Brain microvascular endothelial cell (primary cell): ENCODE results near the gene ADAMTS15.
A peak's percentile ranks its signal among the peaks of the same experiment; 100 is the strongest.

Experiments used
- DNase-seq: peaks from one replicate; pipeline ENCODE4 v3.0.0-alpha.2; 2020
- H3K27ac ChIP-seq: fragments of 250-450 bp; sonication (Bioruptor Pico); 2 replicates; pipeline ENCODE4 v1.5.1; 2020; ENCODE audit warnings: mild to moderate bottlenecking, moderate library complexity
- H3K27me3 ChIP-seq: fragments of 250-450 bp; sonication (Bioruptor Pico); replicated peaks from 2 replicates; pipeline ENCODE4 v1.5.1; 2020; ENCODE audit warnings: mild to moderate bottlenecking
- H3K36me3 ChIP-seq: fragments of 250-450 bp; sonication (Bioruptor Pico); replicated peaks from 2 replicates; pipeline ENCODE4 v1.5.1; 2020; ENCODE audit warnings: mild to moderate bottlenecking
- H3K4me3 ChIP-seq: 2 replicates; pipeline ENCODE4 v1.5.1; 2011; ENCODE audit warnings: low read depth, mild to moderate bottlenecking, control low read depth, low read length, moderate library complexity
- in situ Hi-C: cut with HindIII; loops from 2 replicates; pipeline ENCODE4 v1.10.0; 2017; ENCODE audit warnings: low sequenced_read_pairs, low pct_ligation_motif_present
- TF ChIP-seq, protein P1 (sequence below): IDR thresholded peaks from 2 replicates; pipeline ENCODE4 v1.5.1; 2011; ENCODE audit warnings: low read depth, mild to moderate bottlenecking, moderate library complexity, low read length, control low read depth, inconsistent platforms; ENCODE audit errors: missing control alignments

ADAMTS15 gene

DNA sequence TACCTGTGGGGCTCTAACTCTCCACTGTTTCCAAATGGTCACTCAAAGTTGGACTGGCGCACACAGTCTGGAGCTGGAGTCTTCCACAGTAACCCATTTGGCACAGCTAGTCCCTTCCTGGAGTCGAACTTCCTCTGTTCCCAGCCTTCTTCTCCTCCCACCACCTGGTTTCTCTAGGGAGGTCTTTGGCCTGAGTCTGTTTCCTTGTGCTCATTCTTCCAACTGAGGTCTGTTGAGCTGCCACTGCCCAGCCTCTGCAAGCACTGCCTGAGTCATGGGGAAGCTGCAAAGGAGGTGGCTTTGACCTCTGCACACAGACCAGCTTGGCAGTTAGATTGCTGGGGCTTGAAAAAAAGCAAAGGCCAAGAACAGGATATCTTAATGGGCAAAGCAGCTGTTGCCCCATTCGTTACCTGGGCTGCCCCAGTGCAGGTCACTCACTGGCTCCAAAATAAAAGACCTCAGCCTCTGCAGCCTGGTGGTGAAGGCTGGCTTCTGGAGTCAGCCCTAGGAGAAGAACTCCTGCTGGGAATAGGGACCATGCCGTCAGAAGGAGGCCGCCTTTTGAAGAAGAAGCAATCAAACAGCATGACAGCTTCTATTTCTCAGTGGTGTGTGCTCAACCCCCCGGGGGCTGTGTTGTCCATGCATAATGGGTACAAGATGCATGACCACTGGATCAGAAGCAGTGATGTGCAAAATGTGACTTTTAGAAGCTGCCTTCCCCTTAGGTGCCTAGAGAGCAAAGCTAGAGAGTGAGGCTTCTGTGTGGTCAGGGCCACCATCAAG lies 3.0 kb downstream of the ADAMTS15 start:
- no peak overlapping the region for H3K27ac ChIP-seq

DNA sequence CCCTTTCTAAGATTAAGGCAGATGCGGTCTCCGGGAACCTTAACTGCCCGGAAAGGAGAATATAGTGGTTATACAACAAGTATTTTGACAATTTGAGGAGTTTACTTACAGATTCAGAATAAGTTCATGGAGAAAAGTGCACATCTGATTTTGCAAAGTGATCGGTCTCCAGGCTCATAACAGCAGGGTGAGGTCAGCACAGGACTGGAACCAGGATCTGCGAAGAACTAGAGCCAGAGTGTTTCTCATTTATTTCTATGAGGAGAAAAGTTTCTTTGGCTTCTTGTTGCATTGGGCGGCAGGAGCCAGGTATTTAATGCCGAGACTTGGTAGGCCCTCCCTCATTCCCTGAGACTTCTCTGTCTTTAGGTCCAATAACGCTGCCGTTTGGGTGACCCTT lies 3.7 kb downstream of the ADAMTS15 start:
- TF ChIP-seq, protein P1, sequence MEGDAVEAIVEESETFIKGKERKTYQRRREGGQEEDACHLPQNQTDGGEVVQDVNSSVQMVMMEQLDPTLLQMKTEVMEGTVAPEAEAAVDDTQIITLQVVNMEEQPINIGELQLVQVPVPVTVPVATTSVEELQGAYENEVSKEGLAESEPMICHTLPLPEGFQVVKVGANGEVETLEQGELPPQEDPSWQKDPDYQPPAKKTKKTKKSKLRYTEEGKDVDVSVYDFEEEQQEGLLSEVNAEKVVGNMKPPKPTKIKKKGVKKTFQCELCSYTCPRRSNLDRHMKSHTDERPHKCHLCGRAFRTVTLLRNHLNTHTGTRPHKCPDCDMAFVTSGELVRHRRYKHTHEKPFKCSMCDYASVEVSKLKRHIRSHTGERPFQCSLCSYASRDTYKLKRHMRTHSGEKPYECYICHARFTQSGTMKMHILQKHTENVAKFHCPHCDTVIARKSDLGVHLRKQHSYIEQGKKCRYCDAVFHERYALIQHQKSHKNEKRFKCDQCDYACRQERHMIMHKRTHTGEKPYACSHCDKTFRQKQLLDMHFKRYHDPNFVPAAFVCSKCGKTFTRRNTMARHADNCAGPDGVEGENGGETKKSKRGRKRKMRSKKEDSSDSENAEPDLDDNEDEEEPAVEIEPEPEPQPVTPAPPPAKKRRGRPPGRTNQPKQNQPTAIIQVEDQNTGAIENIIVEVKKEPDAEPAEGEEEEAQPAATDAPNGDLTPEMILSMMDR = no peak
- no peak for DNase-seq
- H3K27ac ChIP-seq = no peak overlapping the region
- H3K27me3 ChIP-seq = no peaks in the 10 kb centered on the region
- no peaks in the 10 kb centered on the region for H3K36me3 ChIP-seq
- H3K4me3 ChIP-seq = no peak overlapping the region
- in situ Hi-C loops = no loop called here

More for the DNA sequence above, 3.0 kb downstream of the ADAMTS15 start:
- peak; percentile 32 for DNase-seq
- H3K36me3 ChIP-seq = no peaks in the 10 kb centered on the region
- TF ChIP-seq, protein P1 = no peak
- in situ Hi-C loops = no loop called here
- H3K4me3 ChIP-seq = no peak overlapping the region
- no peaks in the 10 kb centered on the region for H3K27me3 ChIP-seq

DNA sequence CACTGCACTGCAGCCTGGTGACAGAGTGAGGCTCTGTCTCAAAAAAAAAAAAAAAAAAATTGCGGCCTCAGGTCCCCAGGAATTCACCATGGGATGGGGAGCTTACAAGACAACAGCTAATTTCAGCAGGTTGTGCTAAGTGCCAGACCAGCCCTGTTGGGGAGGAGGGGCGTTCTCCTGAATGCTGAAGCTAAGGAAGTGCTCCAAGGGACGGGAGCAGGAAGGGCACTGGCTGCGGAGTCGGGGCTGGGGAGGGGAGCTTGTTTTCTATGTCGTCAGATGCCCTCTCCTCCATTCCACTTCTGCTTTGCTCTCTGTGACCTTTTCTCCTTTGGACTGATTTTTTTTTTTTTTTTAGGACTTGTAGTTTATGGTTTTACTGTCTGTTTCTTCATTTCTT lies 4.5 kb downstream of the ADAMTS15 start:
- Histone ChIP-seq H3K36me3 (no peaks in the 10 kb centered on the region), H3K27ac (no peak overlapping the region), H3K27me3 (no peaks in the 10 kb centered on the region), H3K4me3 (no peak overlapping the region)
- in situ Hi-C loops = no loop called here
- no peak for DNase-seq
- TF ChIP-seq, protein P1 = no peak

DNA sequence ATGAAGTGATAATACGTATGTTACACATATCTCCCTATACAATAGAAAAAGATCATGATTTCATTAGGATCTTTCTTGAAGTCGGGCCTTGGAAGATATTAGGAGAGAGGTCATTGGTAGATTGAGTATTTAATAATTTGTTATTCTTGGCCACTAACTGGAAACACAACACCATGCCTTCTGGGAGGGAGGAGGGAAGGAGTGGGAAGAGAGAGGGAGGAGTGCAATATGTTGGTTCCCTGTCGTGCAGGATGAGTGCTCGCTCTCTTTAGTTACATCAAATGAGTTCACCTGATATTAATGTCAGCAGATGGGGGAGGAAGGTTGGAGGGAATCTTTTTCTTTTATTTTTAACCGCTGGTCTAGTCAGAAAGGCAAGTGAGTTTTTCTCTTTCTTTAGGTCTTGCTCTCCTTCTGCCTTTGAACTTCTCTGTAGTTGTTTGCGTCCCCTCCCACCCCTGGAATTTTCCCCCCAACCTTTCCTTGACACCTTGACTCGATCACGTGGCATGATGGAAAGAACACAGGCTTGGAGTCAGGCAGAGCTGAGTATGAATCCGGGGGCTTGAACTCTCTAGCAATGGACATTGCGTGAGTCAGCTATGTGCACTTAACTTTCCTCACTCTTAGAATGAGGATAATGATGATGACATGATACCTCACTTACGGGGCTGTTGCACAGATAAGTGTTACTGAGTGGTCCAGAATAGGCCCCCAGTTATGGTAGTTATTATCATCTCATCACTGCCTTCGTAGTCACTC lies 6.2 kb downstream of the ADAMTS15 start:
- TF ChIP-seq, protein P1 = no peak
- Histone ChIP-seq H3K27me3 (no peaks in the 10 kb centered on the region), H3K4me3 (no peak overlapping the region), H3K27ac (no peak overlapping the region), H3K36me3 (no peaks in the 10 kb centered on the region)
- in situ Hi-C loops = no loop called here
- DNase-seq = peak; percentile 35

DNA sequence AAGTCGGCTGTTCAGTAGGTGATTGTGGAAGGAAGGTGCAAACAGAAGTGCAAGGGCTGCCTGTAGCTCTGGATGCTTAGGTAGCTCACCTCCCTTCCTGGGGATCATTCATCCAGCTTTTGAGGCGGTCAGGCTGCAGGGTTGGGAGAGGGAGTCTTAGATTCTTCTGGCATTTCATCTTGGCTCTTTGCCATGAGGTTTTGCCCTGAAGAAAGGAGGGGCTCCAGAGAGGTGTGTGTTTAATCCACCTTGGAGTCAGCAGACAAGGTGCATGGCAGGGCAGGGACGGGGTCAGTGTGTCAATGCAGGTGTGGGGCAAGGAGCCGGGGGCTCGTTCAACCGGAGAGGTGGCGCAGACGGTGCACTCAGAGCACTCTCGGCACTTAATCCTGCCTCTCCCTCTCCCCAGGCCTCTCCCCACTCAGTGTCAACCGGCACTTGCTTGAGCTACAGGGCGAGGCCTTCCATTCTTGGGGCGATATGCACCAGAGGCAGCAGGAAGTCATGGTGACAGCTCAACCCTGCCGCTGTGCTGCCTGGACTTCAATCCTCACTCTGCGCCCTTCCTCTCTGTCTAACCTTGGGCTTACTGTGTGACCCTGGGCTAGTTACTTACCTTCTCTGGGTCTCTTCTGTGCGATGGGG lies 7.2 kb downstream of the ADAMTS15 start:
- Histone ChIP-seq H3K27ac (no peak overlapping the region), H3K27me3 (no peaks in the 10 kb centered on the region), H3K36me3 (no peaks in the 10 kb centered on the region), H3K4me3 (no peak overlapping the region)
- TF ChIP-seq, protein P1 = no peak
- in situ Hi-C loops = no loop called here
- DNase-seq = no peak
